NCI-H2171 (cell line): ENCODE results near the gene TMEM86B.
"Not testable (repeated sequence)": the region's sequence is repeated elsewhere in the genome, so short reads cannot be mapped to it uniquely, and the experiment has no call there.

ENCODE experiments used
- DNase-seq: peaks from one replicate; lab custom pipeline; 2025; lab: John Stamatoyannopoulos, UW

TMEM86B gene

GRCh38 chr19:55220525-55220924, 8.0 kb downstream of the TMEM86B start:
- no peak for DNase-seq

- DNase-seq, result peak; percentile 93
These were observed 11.9 kb downstream of the TMEM86B start for GRCh38 chr19:55216461-55217198.

GRCh38 chr19:55213547-55213946, 15.0 kb downstream of the TMEM86B start:
- DNase-seq, result no peak

GRCh38 chr19:55212447-55212846, 16.1 kb downstream of the TMEM86B start:
- no peak for DNase-seq

- no peak for DNase-seq
These were observed 18.7 kb downstream of the TMEM86B start for GRCh38 chr19:55209693-55210472.

GRCh38 chr19:55208880-55209692, 19.5 kb downstream of the TMEM86B start, which contains the start of gene PTPRH:
PTPRH (minus strand) TSS chr19:55209501; CDS start chr19:55209433, 68 bp downstream.
- no peak for DNase-seq

GRCh38 chr19:55206664-55207500, 21.7 kb downstream of the TMEM86B start:
- peak; percentile 8 for DNase-seq

GRCh38 chr19:55202199-55202598, 26.4 kb downstream of the TMEM86B start:
- DNase-seq, result not testable (repeated sequence)

GRCh38 chr19:55199620-55200204, 28.9 kb downstream of the TMEM86B start:
- no peak for DNase-seq

- DNase-seq, result no peak
These were observed 29.9 kb downstream of the TMEM86B start for GRCh38 chr19:55198651-55199050.

- peak; percentile 21 for DNase-seq
These were observed 31.0 kb downstream of the TMEM86B start for GRCh38 chr19:55197528-55197927.

- DNase-seq, result no peak
These were observed 31.8 kb downstream of the TMEM86B start for GRCh38 chr19:55196803-55197202.

GRCh38 chr19:55193481-55193880, 35.1 kb downstream of the TMEM86B start:
- DNase-seq, result no peak

- DNase-seq, result no peak
These were observed 39.1 kb downstream of the TMEM86B start for GRCh38 chr19:55189403-55189835.

- no peak for DNase-seq
These were observed 39.9 kb downstream of the TMEM86B start for GRCh38 chr19:55188625-55189024.

- DNase-seq, result no peak
These were observed 42.5 kb downstream of the TMEM86B start for GRCh38 chr19:55186080-55186479.

GRCh38 chr19:55181740-55182139, 46.8 kb downstream of the TMEM86B start:
- DNase-seq, result no peak

- peak; percentile 18 for DNase-seq
These were observed 48.7 kb downstream of the TMEM86B start, which contains the start of gene SYT5 for GRCh38 chr19:55179606-55180484. SYT5 (minus strand) TSS chr19:55180289; CDS start chr19:55179041, 1,248 bp downstream.

- DNase-seq, result peak; percentile 85
These were observed 49.6 kb downstream of the TMEM86B start for GRCh38 chr19:55178781-55179599.
